ENCODE results near the gene PLEKHM3.

- TF ChIP-seq CTCF (IDR thresholded peaks at IDR 0.05; ENCODE audit: insufficient read depth, low read length) = no peak
- no peak for TF ChIP-seq REST (IDR thresholded peaks at IDR 0.05; ENCODE audit: insufficient replicate concordance, low read depth)
- TF ChIP-seq GABPA (IDR thresholded peaks at IDR 0.05; ENCODE audit: low read depth) = no peak
- no peak for TF ChIP-seq POLR2AphosphoS5 (IDR thresholded peaks at IDR 0.05; ENCODE audit: low read depth)
- no peak for TF ChIP-seq SPI1 (IDR thresholded peaks at IDR 0.05; ENCODE audit: borderline replicate concordance, low read depth)
Measured at GRCh38 chr2:207819839-207820784, 205.2 kb downstream of the PLEKHM3 start.
